Measurements from ENCODE around the gene ARAP3.
"Not testable (repeated sequence)": the region's sequence is repeated elsewhere in the genome, so short reads cannot be mapped to it uniquely, and the experiment has no call there.

ARAP3 gene

GRCh38 chr5:141681695-141682641 is at the start of gene ARAP3:
Gene ARAP3 (minus strand): TSS chr5:141682230. CDS start chr5:141680486, 1,744 bp downstream.
- DNase-seq (ENCODE audit: low spot score) = peak; percentile 48

- peak; percentile 24 for DNase-seq (ENCODE audit: low spot score)
Observed at GRCh38 chr5:141729387-141730006, 47.5 kb upstream of the ARAP3 start.

GRCh38 chr5:141725891-141726290 is 43.9 kb upstream of the ARAP3 start:
- DNase-seq (ENCODE audit: low spot score) = no peak

- not testable (repeated sequence) for DNase-seq (ENCODE audit: low spot score)
Observed at GRCh38 chr5:141725174-141725573, 43.1 kb upstream of the ARAP3 start.

- no peak for DNase-seq (ENCODE audit: low spot score)
Observed at GRCh38 chr5:141722266-141722665, 40.2 kb upstream of the ARAP3 start.

GRCh38 chr5:141717043-141717442 is 35.0 kb upstream of the ARAP3 start:
- DNase-seq (ENCODE audit: low spot score) = no peak

GRCh38 chr5:141716468-141716867 is 34.4 kb upstream of the ARAP3 start:
- no peak for DNase-seq (ENCODE audit: low spot score)

- DNase-seq (ENCODE audit: low spot score) = no peak
Observed at GRCh38 chr5:141716009-141716408, 34.0 kb upstream of the ARAP3 start.

GRCh38 chr5:141715346-141715905 is 33.4 kb upstream of the ARAP3 start:
- DNase-seq (ENCODE audit: low spot score) = no peak

GRCh38 chr5:141714542-141715310 is 32.7 kb upstream of the ARAP3 start:
- no peak for DNase-seq (ENCODE audit: low spot score)

- DNase-seq (ENCODE audit: low spot score) = no peak
Observed at GRCh38 chr5:141713616-141714309, 31.7 kb upstream of the ARAP3 start.

GRCh38 chr5:141711687-141712086 is 29.7 kb upstream of the ARAP3 start:
- no peak for DNase-seq (ENCODE audit: low spot score)

- no peak for DNase-seq (ENCODE audit: low spot score)
Observed at GRCh38 chr5:141709699-141710267, 27.8 kb upstream of the ARAP3 start.

- DNase-seq (ENCODE audit: low spot score) = no peak
Observed at GRCh38 chr5:141708016-141708415, 26.0 kb upstream of the ARAP3 start.

GRCh38 chr5:141707510-141707909 is 25.5 kb upstream of the ARAP3 start:
- no peak for DNase-seq (ENCODE audit: low spot score)

- no peak for DNase-seq (ENCODE audit: low spot score)
Observed at GRCh38 chr5:141706121-141706520, 24.1 kb upstream of the ARAP3 start.

- DNase-seq (ENCODE audit: low spot score) = no peak
Observed at GRCh38 chr5:141705469-141705868, 23.4 kb upstream of the ARAP3 start.

GRCh38 chr5:141704782-141705297 is 22.8 kb upstream of the ARAP3 start:
- no peak for DNase-seq (ENCODE audit: low spot score)

- no peak for DNase-seq (ENCODE audit: low spot score)
Observed at GRCh38 chr5:141703133-141703561, 21.1 kb upstream of the ARAP3 start.

- no peak for DNase-seq (ENCODE audit: low spot score)
Observed at GRCh38 chr5:141701360-141702119, 19.5 kb upstream of the ARAP3 start.
